ENCODE measurements around the gene RAD1. TPM values are rescaled to one million over a fixed set of nuclear protein-coding genes. Genes with fewer than 3 reads are reported as not detected.

Gene RAD1
- total RNA-seq, 1 experiment from 2014 or later = 24.8 TPM

DNA sequence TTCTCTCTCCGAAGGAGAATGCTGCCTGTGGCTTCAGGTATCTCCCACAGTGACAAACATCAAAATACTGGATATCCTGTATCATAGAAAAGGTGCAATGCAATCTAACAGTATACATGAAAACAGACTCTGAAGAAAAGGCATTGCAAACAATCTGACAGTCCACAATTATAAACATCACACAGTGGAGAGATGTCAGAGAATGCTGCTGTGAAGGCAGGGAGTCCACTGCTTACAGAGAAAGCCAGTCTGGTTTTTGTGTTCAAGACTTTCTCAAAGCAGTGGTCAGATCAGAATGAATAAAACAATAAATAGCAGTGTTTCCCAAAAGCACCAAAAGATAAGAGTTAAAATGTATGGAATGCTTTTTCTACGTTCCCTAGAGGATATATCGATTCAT, 47.6 kb downstream of the RAD1 start:
- TF ChIP-seq ELF1 (IDR thresholded peaks at IDR 0.05; ENCODE audit: borderline replicate concordance, low read depth) = no peak
- TF ChIP-seq YY1 (IDR thresholded peaks at IDR 0.05; ENCODE audit: extremely low read depth, insufficient replicate concordance, low read depth, low read length) = no peak
- no peak for TF ChIP-seq EZH2 (IDR thresholded peaks at IDR 0.05)
- TF ChIP-seq SIN3A (IDR thresholded peaks at IDR 0.05; ENCODE audit: low read depth) = no peak
- TF ChIP-seq RAD21 (IDR thresholded peaks at IDR 0.05; ENCODE audit: low read depth) = no peak
- no peak for TF ChIP-seq CEBPB (IDR thresholded peaks at IDR 0.05; ENCODE audit: low read depth)
- TF ChIP-seq SRF (IDR thresholded peaks at IDR 0.05; ENCODE audit: low read depth) = no peak
- no peak for TF ChIP-seq JUND (IDR thresholded peaks at IDR 0.05)
- TF ChIP-seq, protein P1, sequence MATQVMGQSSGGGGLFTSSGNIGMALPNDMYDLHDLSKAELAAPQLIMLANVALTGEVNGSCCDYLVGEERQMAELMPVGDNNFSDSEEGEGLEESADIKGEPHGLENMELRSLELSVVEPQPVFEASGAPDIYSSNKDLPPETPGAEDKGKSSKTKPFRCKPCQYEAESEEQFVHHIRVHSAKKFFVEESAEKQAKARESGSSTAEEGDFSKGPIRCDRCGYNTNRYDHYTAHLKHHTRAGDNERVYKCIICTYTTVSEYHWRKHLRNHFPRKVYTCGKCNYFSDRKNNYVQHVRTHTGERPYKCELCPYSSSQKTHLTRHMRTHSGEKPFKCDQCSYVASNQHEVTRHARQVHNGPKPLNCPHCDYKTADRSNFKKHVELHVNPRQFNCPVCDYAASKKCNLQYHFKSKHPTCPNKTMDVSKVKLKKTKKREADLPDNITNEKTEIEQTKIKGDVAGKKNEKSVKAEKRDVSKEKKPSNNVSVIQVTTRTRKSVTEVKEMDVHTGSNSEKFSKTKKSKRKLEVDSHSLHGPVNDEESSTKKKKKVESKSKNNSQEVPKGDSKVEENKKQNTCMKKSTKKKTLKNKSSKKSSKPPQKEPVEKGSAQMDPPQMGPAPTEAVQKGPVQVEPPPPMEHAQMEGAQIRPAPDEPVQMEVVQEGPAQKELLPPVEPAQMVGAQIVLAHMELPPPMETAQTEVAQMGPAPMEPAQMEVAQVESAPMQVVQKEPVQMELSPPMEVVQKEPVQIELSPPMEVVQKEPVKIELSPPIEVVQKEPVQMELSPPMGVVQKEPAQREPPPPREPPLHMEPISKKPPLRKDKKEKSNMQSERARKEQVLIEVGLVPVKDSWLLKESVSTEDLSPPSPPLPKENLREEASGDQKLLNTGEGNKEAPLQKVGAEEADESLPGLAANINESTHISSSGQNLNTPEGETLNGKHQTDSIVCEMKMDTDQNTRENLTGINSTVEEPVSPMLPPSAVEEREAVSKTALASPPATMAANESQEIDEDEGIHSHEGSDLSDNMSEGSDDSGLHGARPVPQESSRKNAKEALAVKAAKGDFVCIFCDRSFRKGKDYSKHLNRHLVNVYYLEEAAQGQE (IDR thresholded peaks at IDR 0.05; ENCODE audit: low read depth) = no peak
- no peak for TF ChIP-seq TCF7L2 (IDR thresholded peaks at IDR 0.05; ENCODE audit: borderline replicate concordance, extremely low read depth, insufficient read depth, insufficient read length)
- no peak for TF ChIP-seq MAX (IDR thresholded peaks at IDR 0.05)
- TF ChIP-seq, protein P2, sequence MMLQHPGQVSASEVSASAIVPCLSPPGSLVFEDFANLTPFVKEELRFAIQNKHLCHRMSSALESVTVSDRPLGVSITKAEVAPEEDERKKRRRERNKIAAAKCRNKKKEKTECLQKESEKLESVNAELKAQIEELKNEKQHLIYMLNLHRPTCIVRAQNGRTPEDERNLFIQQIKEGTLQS (IDR thresholded peaks at IDR 0.05) = no peak
- ChIA-PET POLR2A (no interaction called here), CTCF (no interaction called here), RAD21 (ENCODE audit: low non-redundant PET in 1 of 2, low total read pairs in 2 of 2, uncharacterized antibody in 2 of 2, unreplicated experiment in 2 of 2) (no interaction called here)
- Histone ChIP-seq H3K27ac (ENCODE audit: low read depth, low read length) (no peak overlapping the region), H3K4me3 (replicated peaks in 1 of 2; ENCODE audit: low read depth in 1 of 2, low read length in 2 of 2) (no peak overlapping the region), H3K27me3 (ENCODE audit: insufficient read depth, low read length) (no peaks in the 10 kb centered on the region), H2AFZ (ENCODE audit: low read depth, low read length, poor library complexity, severe bottlenecking) (no peak overlapping the region), H3K9ac (ENCODE audit: low read length) (no peak overlapping the region), H3K36me3 (ENCODE audit: control insufficient read depth in 1 of 2, insufficient read depth in 2 of 2, low read length in 2 of 2) (no peaks in the 10 kb centered on the region), H3K9me3 (ENCODE audit: control insufficient read depth in 1 of 2, insufficient read depth in 1 of 2, low read depth in 1 of 2, low read length in 2 of 2) (no peaks in the 10 kb centered on the region), H3K9me2 (ENCODE audit: insufficient read depth) (no peaks in the 10 kb centered on the region), H3K79me2 (ENCODE audit: insufficient read depth, low read length) (no peaks in the 10 kb centered on the region), H3K4me2 (ENCODE audit: low read length) (no peak overlapping the region), H4K20me1 (ENCODE audit: insufficient read depth) (no peaks in the 10 kb centered on the region), H3K4me1 (ENCODE audit: control insufficient read depth in 1 of 2, insufficient read depth in 2 of 2, low read length in 2 of 2) (no peaks in the 10 kb centered on the region)
- ATAC-seq (no peak), DNase-seq (ENCODE audit: low read depth, low spot score) (no peak)
- BruUV-seq (replicated peaks) = no TSS peak
- intact Hi-C loops (cut with micrococcal nuclease) = no loop called here

Measured in HCT116 (cell line).